Transverse colon (tissue), 4 donors: ENCODE results near the gene BORCS5. TPM values are rescaled to one million over a fixed set of nuclear protein-coding genes. Genes with fewer than 3 reads are reported as not detected.

Experiments used
- DNase-seq: peaks from one replicate; pipeline ENCODE4 v3.0.0-alpha.2; 2019
- H3K27ac ChIP-seq, 4 donors: fragments of 200-600 bp; sonication (generic); 2 replicates each; pipeline ENCODE4 v1.5.1; 2016 to 2018; ENCODE audit warnings: inconsistent platforms in 4 of 4
- H3K27me3 ChIP-seq: fragments of 200-600 bp; sonication (generic); 2 replicates; pipeline ENCODE4 v1.5.1; 2017; ENCODE audit warnings: inconsistent platforms
- H3K36me3 ChIP-seq, 4 donors: fragments of 200-600 bp; sonication (generic); 2 replicates each; pipeline ENCODE4 v1.5.1; 2017 to 2019; ENCODE audit warnings: inconsistent platforms in 4 of 4
- H3K4me1 ChIP-seq, 4 donors: fragments of 200-600 bp; sonication (generic); 2 replicates each; pipeline ENCODE4 v1.5.1; 2017 to 2020; ENCODE audit warnings: inconsistent platforms in 4 of 4
- H3K4me3 ChIP-seq, 4 donors: fragments of 200-600 bp; sonication (generic); 1 replicate in 1 of 4; 2 replicates in 3 of 4; pipeline versions ENCODE4 v1.5.1 to v1.6.1; 2017 to 2019; ENCODE audit warnings: inconsistent platforms in 4 of 4
- H3K9me3 ChIP-seq, 2 donors: fragments of 200-600 bp; sonication (generic); 2 replicates each; pipeline ENCODE4 v1.5.1; 2017 to 2019; ENCODE audit warnings: inconsistent platforms in 2 of 2
- CTCF ChIP-seq, 5 experiments: fragments of 200-600 bp in 3 of 5; fragments of 450-650 bp in 2 of 5; sonication (generic) in 3 of 5; IDR thresholded peaks; 1 replicate in 2 of 5; 2 replicates in 3 of 5; pipeline ENCODE4 v1.5.1; 2016 to 2017; ENCODE audit warnings: antibody characterized with exemption in 5 of 5, inconsistent platforms in 3 of 5, mild to moderate bottlenecking in 2 of 5, moderate library complexity in 1 of 5
- EP300 ChIP-seq: sonication (generic); formaldehyde crosslinking; IDR thresholded peaks from one replicate; pipeline ENCODE4 v1.6.1; 2017; ENCODE audit warnings: antibody characterized with exemption, low read depth
- POLR2A ChIP-seq: fragments of 450-650 bp; IDR thresholded peaks from one replicate; pipeline ENCODE4 v1.6.1; 2016; ENCODE audit warnings: antibody characterized with exemption, mild to moderate bottlenecking, moderate library complexity
- POLR2AphosphoS5 ChIP-seq, 3 donors: sonication (generic); formaldehyde crosslinking; IDR thresholded peaks; one replicate each; pipeline ENCODE4 v1.6.1; 2016; ENCODE audit warnings: antibody characterized with exemption in 3 of 3
- WGBS, 2 donors: methylation state at CpG; one replicate each; pipeline ENCODE4 v1.1.5; 2018; ENCODE audit warnings: low coverage in 1 of 2; 5-methylcytosine and 5-hydroxymethylcytosine counted together
- in situ Hi-C, 4 donors: fragments of 200-750 bp; cut with MboI; loops; one replicate each; pipeline versions ENCODE4 v1.15.0 to v1.15.1; 2017; ENCODE audit warnings: low sequenced_read_pairs in 3 of 4, low pct_ligation_motif_present in 1 of 4, low pct_unique_long_range_greater_than_20kb in 1 of 4
- intact Hi-C: fragments of 100-400 bp; cut with DNase I; formaldehyde crosslinking; loops from one replicate; pipeline ENCODE4 v1.15.1; 2023; ENCODE audit warnings: low total_unique reads
- total RNA-seq, 4 donors: library from RNA; depleted of rRNA; stranded (reverse); fragments of >200 nt; gene quantifications; one replicate each; pipeline ENCODE4 v1.1.0, GENCODE V29; 2016

The BORCS5 gene
- total RNA-seq, 4 donors from 2014 or later: 8.5 to 52.7 (median 21.3) TPM

GRCh38 chr12:12376646-12377448 is 20.0 kb downstream of the BORCS5 start:
- no peaks in the 10 kb centered on the region for H3K9me3 ChIP-seq
- intact Hi-C loops (loop anchor here (1.0 to 5.0 kb wide), 2 partner anchors 16 to 185 kb away; partner anchors contain the start of gene DUSP16), in situ Hi-C loops (loop anchor here in 3 of 4 donors (10.0 to 25.0 kb wide), 4 partner anchors 185 to 335 kb away; partner anchors contain the start of genes DUSP16 (in 2 of the 3) and CDKN1B (in 1 of the 3))
- 70 to 75% methylated on average over 10 to 12 of the region's 12 CpGs for WGBS, 2 donors
- no peaks in the 10 kb centered on the region for H3K36me3 ChIP-seq
- no peak overlapping the region for H3K4me3 ChIP-seq
- TF ChIP-seq CTCF (IDR thresholded peaks at IDR 0.05) (peak; percentile 70 to 88 (median 74)), EP300 (no peak), POLR2AphosphoS5 (IDR thresholded peaks at IDR 0.05) (no peak), POLR2A (no peak)
- no peaks in the 10 kb centered on the region for H3K27me3 ChIP-seq
- no peak for DNase-seq
- H3K4me1 ChIP-seq: peaks cover 4 to 38% (median 11%) of the 10 kb centered on the region in 4 donors
- peak overlapping the region in 1 of 4 donors; percentile 2 for H3K27ac ChIP-seq

- Histone ChIP-seq H3K27me3 (no peaks in the 10 kb centered on the region), H3K9me3 (no peaks in the 10 kb centered on the region), H3K4me3 (no peak overlapping the region), H3K27ac (peak overlapping the region in 1 of 4 donors; percentile 69), H3K4me1 (peaks cover 4 to 24% (median 7%) of the 10 kb centered on the region in 4 donors), H3K36me3 (no peaks in the 10 kb centered on the region)
- DNase-seq: no peak
- intact Hi-C loops (loop anchor here (5.0 kb wide), 1 partner anchor 184 kb away; the partner anchor contains the start of gene DUSP16), in situ Hi-C loops (loop anchor here in 3 of 4 donors (10.0 to 25.0 kb wide), 4 partner anchors 184 to 334 kb away; partner anchors contain the start of genes DUSP16 (in 2 of the 3) and CDKN1B (in 1 of the 3))
- TF ChIP-seq EP300: no peak
- TF ChIP-seq POLR2A: no peak
- TF ChIP-seq CTCF (IDR thresholded peaks at IDR 0.05): no peak
- no peak for TF ChIP-seq POLR2AphosphoS5 (IDR thresholded peaks at IDR 0.05)
- 63 to 77% methylated on average over 1 to 2 of the region's 2 CpGs for WGBS, 2 donors
Measured at GRCh38 chr12:12378616-12379015, 21.7 kb downstream of the BORCS5 start.

- in situ Hi-C loops: loop anchor here in 3 of 4 donors (10.0 to 25.0 kb wide), 4 partner anchors 182 to 332 kb away; partner anchors contain the start of genes DUSP16 (in 2 of the 3) and CDKN1B (in 1 of the 3)
- TF ChIP-seq EP300 (no peak), POLR2AphosphoS5 (IDR thresholded peaks at IDR 0.05) (no peak), POLR2A (no peak), CTCF (IDR thresholded peaks at IDR 0.05) (no peak)
- Histone ChIP-seq H3K27ac (peak overlapping the region in 3 of 4 donors; percentile 2 to 69 (median 44)), H3K9me3 (no peaks in the 10 kb centered on the region), H3K36me3 (no peaks in the 10 kb centered on the region), H3K27me3 (no peaks in the 10 kb centered on the region), H3K4me3 (no peak overlapping the region), H3K4me1 (peaks cover 4 to 33% (median 11%) of the 10 kb centered on the region in 4 donors)
- intact Hi-C loops: loop anchor here (5.0 kb wide), 1 partner anchor 182 kb away; the partner anchor contains the start of gene DUSP16
- 62 to 64% methylated on average over 4 of the region's 4 CpGs for WGBS, 2 donors
- no peak for DNase-seq
Measured at GRCh38 chr12:12379831-12380730, 23.2 kb downstream of the BORCS5 start.
